Activated T-cell treated with anti-CD3 and anti-CD28 coated beads, Interleukin-2, amount 50 U/mL, for 72 hours (primary cell): ENCODE data around the gene MDC1. TPM values are rescaled to one million over a fixed set of nuclear protein-coding genes. Genes with fewer than 3 reads are reported as not detected.
"Not testable (repeated sequence)": the region's sequence is repeated elsewhere in the genome, so short reads cannot be mapped to it uniquely, and the experiment has no call there.

ENCODE experiments used
- ATAC-seq, 2 donors: fragments of 150-1000 bp; cut with Tn5 transposase; replicated peaks in 1 of 2; 2 replicates each; pipeline ENCODE4 v1.10.0; 2021; ENCODE audit warnings: moderate library complexity in 2 of 2, mild to moderate bottlenecking in 1 of 2
- DNase-seq, 2 donors: peaks; one replicate each; pipeline ENCODE4 v3.0.0; 2021 to 2022; ENCODE audit warnings: mixed read lengths in 1 of 2
- H3K27ac Mint-ChIP-seq: one replicate; pipeline ENCODE4 v1.8.0; 2022; ENCODE audit warnings: mild to moderate bottlenecking, moderate library complexity, mixed read lengths
- H3K27me3 Mint-ChIP-seq: one replicate; pipeline ENCODE4 v1.8.0; 2022; ENCODE audit warnings: low read depth, mixed read lengths
- H3K36me3 Mint-ChIP-seq, 2 donors: one replicate each; pipeline ENCODE4 v1.8.0; 2022; ENCODE audit warnings: mixed read lengths in 2 of 2, mild to moderate bottlenecking in 1 of 2; ENCODE audit not compliant: insufficient read depth in 2 of 2
- H3K4me1 Mint-ChIP-seq: one replicate; pipeline ENCODE4 v1.8.0; 2022; ENCODE audit warnings: low read depth, mixed read lengths
- H3K4me3 Mint-ChIP-seq, 2 donors: one replicate each; pipeline ENCODE4 v1.8.0; 2022; ENCODE audit warnings: mild to moderate bottlenecking in 2 of 2, mixed read lengths in 2 of 2, moderate library complexity in 2 of 2
- H3K9me3 Mint-ChIP-seq, 2 donors: one replicate each; pipeline ENCODE4 v1.8.0; 2022; ENCODE audit warnings: mixed read lengths in 2 of 2
- total RNA-seq, 2 donors: library from RNA; stranded (reverse); gene quantifications; one replicate each; pipeline ENCODE4 v1.2.3, GENCODE V29; 2022

MDC1 gene
- total RNA-seq, 2 donors from 2014 or later = 102 to 127 TPM

DNA sequence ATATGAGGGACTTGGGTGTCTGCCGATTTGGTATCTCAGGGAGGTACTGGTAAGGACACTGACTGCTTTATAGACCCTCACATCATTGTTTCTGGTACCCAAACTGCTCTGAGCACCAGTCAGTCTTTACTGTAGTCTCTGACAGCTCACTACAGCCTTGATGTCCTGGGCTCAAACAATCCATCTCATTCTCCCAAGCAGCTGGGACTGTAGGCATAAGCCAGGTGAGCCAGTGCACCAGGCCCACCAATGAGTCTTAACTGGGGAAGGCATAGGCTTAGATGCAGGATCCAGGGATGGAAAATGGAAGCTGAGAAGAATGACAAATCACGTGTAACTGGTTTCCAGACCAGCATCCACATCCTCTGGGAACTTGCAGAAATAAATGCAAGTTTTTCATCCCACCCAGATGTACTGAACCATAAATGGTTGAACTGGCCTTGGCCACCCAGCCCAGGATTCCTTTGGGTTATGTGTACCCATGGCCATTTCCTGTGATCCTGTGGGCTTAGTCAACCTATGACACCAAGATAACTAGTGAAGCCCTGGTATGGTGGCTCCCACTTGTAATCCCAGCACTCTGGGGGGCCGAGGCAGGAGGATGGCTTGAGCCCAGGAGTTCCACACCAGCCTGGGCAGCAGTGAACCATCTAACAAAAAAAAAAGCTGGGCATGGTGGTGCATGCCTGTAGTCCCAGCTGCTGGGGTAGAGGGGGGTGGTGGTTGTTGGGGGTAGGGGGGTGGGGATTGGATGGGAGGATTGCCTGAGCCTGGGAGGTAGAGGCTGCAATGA lies 8.8 kb upstream of the MDC1 start:
- ATAC-seq = no peak
- no peaks in the 10 kb centered on the region for H3K27me3 Mint-ChIP-seq
- H3K36me3 Mint-ChIP-seq = peaks cover 28 to 42% of the 10 kb centered on the region in 2 donors
- peaks cover 56% of the 10 kb centered on the region for H3K4me1 Mint-ChIP-seq
- DNase-seq = no peak
- H3K9me3 Mint-ChIP-seq = no peaks in the 10 kb centered on the region
- H3K27ac Mint-ChIP-seq = peak overlapping the region; percentile 85
- no peak overlapping the region for H3K4me3 Mint-ChIP-seq

DNA sequence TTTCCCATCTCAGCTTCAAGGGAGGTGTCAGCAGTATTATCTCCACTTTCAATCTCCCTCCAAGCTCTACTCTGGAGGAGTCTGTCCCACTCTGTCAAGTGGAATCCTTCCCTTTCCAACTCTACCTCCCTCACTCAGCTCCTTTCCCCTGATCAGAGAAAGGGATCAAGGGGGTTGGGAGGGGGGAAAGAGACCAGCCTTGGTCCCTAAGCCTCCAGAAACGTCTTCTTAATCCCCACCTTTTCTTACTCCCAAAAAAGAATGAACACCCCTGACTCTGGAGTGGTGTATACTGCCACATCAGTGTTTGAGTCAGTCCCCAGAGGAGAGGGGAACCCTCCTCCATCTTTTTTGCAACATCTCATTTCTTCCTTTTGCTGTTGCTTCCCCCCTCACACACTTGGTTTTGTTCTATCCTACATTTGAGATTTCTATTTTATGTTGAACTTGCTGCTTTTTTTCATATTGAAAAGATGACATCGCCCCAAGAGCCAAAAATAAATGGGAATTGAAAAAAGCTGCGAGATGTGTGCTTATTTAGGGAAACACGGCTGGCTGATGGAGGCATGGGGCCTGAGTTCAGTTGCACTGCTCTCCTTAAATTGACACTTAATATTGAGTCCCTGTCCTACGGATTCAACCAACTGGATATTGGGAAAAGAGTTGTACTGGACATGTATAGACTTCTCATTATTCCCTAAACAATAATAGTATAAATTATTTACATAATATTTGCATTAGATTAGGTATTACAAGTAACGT lies 8.0 kb upstream of the MDC1 start:
- Mint-ChIP-seq H3K27me3 (no peaks in the 10 kb centered on the region), H3K4me1 (peaks cover 47% of the 10 kb centered on the region), H3K4me3 (peak overlapping the region; percentile 81 to 94), H3K9me3 (no peaks in the 10 kb centered on the region), H3K36me3 (peaks cover 29 to 49% of the 10 kb centered on the region in 2 donors), H3K27ac (peak overlapping the region; percentile 55)
- no peak for ATAC-seq
- DNase-seq = no peak

DNA sequence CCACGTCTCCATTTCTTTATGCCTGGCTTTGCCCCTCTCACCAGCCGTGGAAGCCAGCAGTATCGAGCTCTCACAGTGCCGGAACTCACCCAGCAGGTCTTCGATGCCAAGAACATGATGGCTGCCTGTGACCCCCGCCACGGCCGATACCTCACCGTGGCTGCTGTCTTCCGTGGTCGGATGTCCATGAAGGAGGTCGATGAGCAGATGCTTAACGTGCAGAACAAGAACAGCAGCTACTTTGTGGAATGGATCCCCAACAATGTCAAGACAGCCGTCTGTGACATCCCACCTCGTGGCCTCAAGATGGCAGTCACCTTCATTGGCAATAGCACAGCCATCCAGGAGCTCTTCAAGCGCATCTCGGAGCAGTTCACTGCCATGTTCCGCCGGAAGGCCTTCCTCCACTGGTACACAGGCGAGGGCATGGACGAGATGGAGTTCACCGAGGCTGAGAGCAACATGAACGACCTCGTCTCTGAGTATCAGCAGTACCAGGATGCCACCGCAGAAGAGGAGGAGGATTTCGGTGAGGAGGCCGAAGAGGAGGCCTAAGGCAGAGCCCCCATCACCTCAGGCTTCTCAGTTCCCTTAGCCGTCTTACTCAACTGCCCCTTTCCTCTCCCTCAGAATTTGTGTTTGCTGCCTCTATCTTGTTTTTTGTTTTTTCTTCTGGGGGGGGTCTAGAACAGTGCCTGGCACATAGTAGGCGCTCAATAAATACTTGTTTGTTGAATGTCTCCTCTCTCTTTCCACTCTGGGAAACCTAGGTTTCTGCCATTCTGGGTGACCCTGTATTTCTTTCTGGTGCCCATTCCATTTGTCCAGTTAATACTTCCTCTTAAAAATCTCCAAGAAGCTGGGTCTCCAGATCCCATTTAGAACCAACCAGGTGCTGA lies 7.0 kb upstream of the MDC1 start:
- not testable (repeated sequence) for H3K27me3 Mint-ChIP-seq, ATAC-seq, H3K9me3 Mint-ChIP-seq
- Mint-ChIP-seq H3K27ac (peak overlapping the region; percentile 99), H3K4me1 (peaks cover 51% of the 10 kb centered on the region), H3K4me3 (peak overlapping the region; percentile 94 to 96), H3K36me3 (peaks cover 28 to 48% of the 10 kb centered on the region in 2 donors)
- DNase-seq = peak in 1 of 2 donors; percentile 9

DNA sequence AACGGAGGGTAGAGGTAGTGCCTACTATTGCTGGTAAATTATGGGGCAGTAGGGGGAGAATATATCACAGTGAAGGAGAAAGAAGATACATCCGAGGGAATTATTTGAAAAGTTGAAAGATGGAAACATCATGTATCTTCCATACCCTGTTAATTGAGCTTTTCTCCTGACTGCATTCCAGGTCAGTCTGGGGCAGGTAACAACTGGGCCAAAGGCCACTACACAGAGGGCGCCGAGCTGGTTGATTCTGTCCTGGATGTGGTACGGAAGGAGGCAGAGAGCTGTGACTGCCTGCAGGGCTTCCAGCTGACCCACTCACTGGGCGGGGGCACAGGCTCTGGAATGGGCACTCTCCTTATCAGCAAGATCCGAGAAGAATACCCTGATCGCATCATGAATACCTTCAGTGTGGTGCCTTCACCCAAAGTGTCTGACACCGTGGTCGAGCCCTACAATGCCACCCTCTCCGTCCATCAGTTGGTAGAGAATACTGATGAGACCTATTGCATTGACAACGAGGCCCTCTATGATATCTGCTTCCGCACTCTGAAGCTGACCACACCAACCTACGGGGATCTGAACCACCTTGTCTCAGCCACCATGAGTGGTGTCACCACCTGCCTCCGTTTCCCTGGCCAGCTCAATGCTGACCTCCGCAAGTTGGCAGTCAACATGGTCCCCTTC lies 6.2 kb upstream of the MDC1 start:
- Mint-ChIP-seq H3K4me3 (peak overlapping the region; percentile 94 to 96), H3K27ac (peak overlapping the region; percentile 99), H3K4me1 (peaks cover 53% of the 10 kb centered on the region), H3K36me3 (peaks cover 28 to 48% of the 10 kb centered on the region in 2 donors)
- H3K9me3 Mint-ChIP-seq, DNase-seq, H3K27me3 Mint-ChIP-seq, ATAC-seq: not testable (repeated sequence)

DNA sequence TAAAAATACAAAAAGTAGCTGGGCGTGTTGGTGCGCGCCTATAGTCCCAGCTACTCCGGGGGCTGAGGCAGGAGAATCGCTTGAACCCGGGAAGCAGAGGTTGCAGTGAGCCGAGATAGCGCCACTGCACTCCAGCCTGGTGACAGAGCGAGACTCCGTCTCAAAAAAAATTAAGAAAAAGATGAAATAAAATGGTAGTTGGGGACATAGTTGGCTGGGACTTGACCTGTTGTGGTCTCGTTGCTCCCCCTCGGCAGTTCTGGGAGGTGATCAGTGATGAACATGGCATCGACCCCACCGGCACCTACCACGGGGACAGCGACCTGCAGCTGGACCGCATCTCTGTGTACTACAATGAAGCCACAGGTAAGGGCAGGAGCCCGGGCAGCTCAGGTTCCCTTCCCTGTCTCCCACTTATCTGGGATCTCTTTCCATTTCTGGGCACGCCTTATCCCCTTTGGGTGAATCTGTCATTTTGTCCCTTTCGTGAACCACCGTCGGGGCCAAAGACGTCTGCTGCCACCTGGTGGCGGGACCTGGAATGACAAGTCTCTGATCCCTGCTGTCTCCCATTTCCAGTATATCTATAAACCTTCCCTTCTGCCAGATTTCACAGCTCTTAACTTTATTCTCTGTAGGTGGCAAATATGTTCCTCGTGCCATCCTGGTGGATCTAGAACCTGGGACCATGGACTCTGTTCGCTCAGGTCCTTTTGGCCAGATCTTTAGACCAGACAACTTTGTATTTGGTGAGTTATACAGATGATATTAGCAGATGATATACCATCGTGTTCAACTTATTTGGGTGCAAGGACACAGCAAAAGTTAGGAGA lies 5.4 kb upstream of the MDC1 start:
- H3K4me1 Mint-ChIP-seq = peaks cover 55% of the 10 kb centered on the region
- H3K27ac Mint-ChIP-seq = peak overlapping the region; percentile 99
- H3K27me3 Mint-ChIP-seq = no peaks in the 10 kb centered on the region
- DNase-seq (peak; percentile 81 to 88), ATAC-seq (no peak)
- no peaks in the 10 kb centered on the region for H3K9me3 Mint-ChIP-seq
- peaks cover 28 to 50% of the 10 kb centered on the region in 2 donors for H3K36me3 Mint-ChIP-seq
- peak overlapping the region; percentile 94 to 96 for H3K4me3 Mint-ChIP-seq

DNA sequence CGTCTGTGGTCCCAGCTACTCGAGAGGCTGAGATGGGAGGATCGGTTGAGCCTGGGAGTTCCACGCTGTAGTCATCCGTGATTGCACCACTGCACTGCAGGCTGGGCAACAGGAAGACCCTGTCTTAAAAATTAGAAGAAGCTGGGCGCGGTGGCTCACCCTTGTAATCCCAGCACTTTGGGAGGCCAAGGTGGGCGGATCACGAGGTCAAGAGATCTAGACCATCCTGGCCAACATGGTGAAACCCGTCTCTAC lies 4.9 kb upstream of the MDC1 start:
- Mint-ChIP-seq H3K4me3 (peak overlapping the region; percentile 94 to 96), H3K4me1 (peaks cover 59% of the 10 kb centered on the region), H3K27ac (peak overlapping the region; percentile 99), H3K36me3 (peaks cover 28 to 53% of the 10 kb centered on the region in 2 donors)
- H3K27me3 Mint-ChIP-seq, H3K9me3 Mint-ChIP-seq, ATAC-seq: not testable (repeated sequence)
- peak in 1 of 2 donors; percentile 19 for DNase-seq

DNA sequence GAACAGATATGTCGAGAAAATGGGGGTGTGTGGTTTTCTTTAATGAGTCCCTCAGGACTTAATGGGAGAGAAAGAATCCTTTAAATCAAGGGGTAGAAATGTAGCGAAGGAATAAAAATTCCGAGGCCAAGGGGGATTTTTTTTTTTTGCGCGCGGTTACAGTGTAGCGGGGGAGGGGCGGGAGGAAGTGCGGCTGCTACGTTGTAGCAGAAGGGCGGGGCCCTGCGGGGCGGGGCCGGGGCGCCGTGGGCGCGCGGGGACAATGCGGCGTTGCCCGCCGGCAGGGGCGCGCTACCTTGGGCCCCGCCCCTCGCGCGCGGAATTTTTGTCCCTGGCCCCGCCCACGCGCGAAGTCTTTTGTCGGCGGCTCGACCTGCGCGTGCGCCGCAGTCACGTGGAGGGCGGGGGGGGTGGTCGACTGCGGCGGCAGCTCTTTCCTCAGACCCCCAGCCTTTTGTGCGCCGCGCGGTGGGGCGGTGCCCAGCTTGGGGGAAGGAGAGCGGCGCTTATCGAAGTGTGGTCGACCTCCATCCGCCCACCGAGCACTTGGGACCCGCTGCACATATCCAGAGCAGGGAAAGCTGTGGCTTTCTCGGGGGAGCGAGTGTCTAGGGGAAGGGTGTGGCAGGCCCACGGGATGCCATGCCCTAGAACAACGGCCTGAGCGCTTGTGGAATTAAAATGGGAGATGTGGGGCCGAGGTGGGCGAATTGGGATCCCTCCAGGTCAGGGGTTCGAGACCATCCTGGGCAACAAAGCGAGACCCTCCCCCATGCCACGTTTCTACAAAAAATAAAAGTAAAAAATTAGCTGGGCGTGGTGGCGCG lies 4.3 kb upstream of the MDC1 start:
- H3K4me1 Mint-ChIP-seq = peaks cover 64% of the 10 kb centered on the region
- no peaks in the 10 kb centered on the region for H3K9me3 Mint-ChIP-seq
- peak overlapping the region; percentile 99 for H3K27ac Mint-ChIP-seq
- H3K4me3 Mint-ChIP-seq = peak overlapping the region; percentile 94 to 96
- DNase-seq = peak; percentile 96 to 98
- peak; percentile 34 to 37 for ATAC-seq
- H3K27me3 Mint-ChIP-seq = no peaks in the 10 kb centered on the region
- H3K36me3 Mint-ChIP-seq = peaks cover 32 to 58% of the 10 kb centered on the region in 2 donors

DNA sequence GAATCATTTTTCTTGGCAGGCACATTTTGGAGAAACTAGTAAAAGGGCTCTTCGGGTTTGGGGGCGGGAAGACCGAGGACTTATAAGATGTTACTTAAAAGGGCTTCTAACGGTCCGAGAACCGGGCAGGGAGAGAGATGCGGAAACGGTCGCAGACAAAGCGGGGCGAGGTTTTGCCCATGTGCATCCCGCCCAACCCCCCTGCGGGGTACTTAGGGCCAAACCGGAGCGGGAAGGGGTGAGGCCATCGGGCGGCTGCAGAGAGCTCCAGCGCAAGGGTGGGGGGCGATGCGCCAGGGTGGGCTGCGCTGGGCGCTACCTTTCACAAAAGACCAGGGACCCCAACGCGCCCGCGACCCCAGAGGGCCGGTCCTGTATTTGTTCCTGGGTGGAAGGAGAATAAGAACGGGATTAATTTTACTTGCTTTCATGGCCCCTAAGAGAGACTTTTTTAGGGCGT lies 3.7 kb upstream of the MDC1 start:
- H3K36me3 Mint-ChIP-seq = peaks cover 33 to 64% of the 10 kb centered on the region in 2 donors
- H3K9me3 Mint-ChIP-seq = no peaks in the 10 kb centered on the region
- ATAC-seq = no peak
- DNase-seq = peak; percentile 77 to 78
- no peaks in the 10 kb centered on the region for H3K27me3 Mint-ChIP-seq
- H3K4me3 Mint-ChIP-seq = peak overlapping the region; percentile 94 to 96
- H3K27ac Mint-ChIP-seq = peak overlapping the region; percentile 99
- H3K4me1 Mint-ChIP-seq = peaks cover 71% of the 10 kb centered on the region

DNA sequence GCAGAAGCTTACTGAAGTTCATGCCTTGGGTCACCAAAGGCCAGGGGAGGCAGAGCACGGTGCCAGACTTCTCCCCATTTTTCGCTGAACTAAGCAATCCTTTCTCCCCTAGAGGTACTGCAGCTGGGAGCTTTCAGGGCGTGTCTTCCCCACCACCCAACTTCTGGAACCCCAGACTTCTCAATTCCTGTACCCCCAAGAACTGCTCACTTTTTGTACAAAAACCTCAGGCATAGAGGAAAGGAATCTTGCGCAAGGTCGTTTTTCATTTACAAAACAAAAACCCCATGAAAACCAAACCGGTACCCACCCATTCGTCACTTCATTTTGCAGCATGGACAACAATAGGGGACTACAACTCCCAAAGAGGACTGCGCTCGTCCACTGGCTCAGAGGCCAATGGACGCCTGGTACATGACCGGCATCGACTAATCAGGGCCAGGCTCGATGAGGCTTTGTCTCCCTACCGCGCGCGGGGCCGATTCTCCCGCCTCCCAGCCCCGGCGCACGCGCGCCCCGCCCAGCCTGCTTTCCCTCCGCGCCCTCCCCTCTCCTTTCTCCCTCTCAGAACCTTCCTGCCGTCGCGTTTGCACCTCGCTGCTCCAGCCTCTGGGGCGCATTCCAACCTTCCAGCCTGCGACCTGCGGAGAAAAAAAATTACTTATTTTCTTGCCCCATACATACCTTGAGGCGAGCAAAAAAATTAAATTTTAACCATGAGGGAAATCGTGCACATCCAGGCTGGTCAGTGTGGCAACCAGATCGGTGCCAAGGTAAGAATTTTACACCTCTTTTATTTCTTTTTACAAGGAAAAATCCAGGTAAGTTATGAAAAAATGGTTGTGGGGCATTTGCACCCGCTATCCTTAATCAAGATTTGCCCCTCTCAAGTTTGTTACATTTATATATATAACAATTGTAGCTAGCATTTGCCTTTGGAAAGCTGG lies 3.0 kb upstream of the MDC1 start, which contains the start of gene TUBB:
TUBB (plus strand) TSS at position 562 of the 947 bp plus-strand sequence; CDS start at position 717, 155 bp downstream.
- Mint-ChIP-seq H3K9me3 (no peaks in the 10 kb centered on the region), H3K4me3 (peak within 1 kb of the TSS; percentile 94 to 96), H3K36me3 (peaks cover 33 to 63% of the 10 kb centered on the region in 2 donors), H3K4me1 (peaks cover 75% of the 10 kb centered on the region), H3K27me3 (no peaks in the 10 kb centered on the region), H3K27ac (peak within 1 kb of the TSS; percentile 99)
- DNase-seq (peak; percentile 95 to 97), ATAC-seq (peak; percentile 68 to 69)

DNA sequence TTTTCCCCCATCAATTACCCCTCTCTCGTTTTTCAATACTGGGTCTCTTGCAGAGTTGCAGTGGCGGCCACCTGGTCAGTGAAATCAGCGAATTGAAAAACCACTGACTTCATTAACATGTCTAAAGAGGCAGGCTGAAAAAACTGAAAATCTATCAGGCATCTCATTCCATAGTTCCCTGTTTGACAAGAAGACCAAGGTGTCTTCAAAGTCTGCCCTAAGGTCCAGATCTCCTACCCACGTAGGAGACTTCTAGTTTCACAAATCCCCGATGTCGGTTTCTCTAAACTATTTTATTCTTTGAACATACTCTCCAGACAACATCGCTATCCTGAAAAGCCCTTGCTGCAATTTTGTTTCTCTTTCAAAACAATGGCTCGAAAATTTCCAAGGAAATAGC lies 2.3 kb upstream of the MDC1 start:
- Mint-ChIP-seq H3K36me3 (peaks cover 32 to 62% of the 10 kb centered on the region in 2 donors), H3K9me3 (no peaks in the 10 kb centered on the region), H3K4me1 (peaks cover 73% of the 10 kb centered on the region), H3K27ac (peak overlapping the region; percentile 99), H3K27me3 (no peaks in the 10 kb centered on the region), H3K4me3 (peak overlapping the region; percentile 94 to 96)
- DNase-seq (no peak), ATAC-seq (no peak)
